HCT116 (cell line): Measurements from ENCODE around the gene TNNC1. TPM values are rescaled to one million over a fixed set of nuclear protein-coding genes. Genes with fewer than 3 reads are reported as not detected.

Experiments used
- ATAC-seq: fragments of 200-7000 bp; cut with Tn5 transposase; 2 replicates; pipeline ENCODE4 v1.9.1; 2020; ENCODE audit warnings: mild to moderate bottlenecking, moderate library complexity
- BruUV-seq: library from RNA; stranded (reverse); fragments of 400-500 nt; replicated peaks from 2 replicates; lab custom pipeline; 2021; lab: Mats Ljungman, UMichigan
- CTCF ChIA-PET: fragments of 300-600 bp; sonication (Branson Sonifier 250); formaldehyde crosslinking; loops from one replicate; lab custom pipeline; 2021; ENCODE audit warnings: antibody characterized with exemption; lab: Charles Lee
- POLR2A ChIA-PET: fragments of 300-600, 350-600 bp; sonication (Branson Sonifier 250); formaldehyde crosslinking; loops from one replicate; lab custom pipeline; 2021; ENCODE audit warnings: antibody characterized with exemption; lab: Charles Lee
- RAD21 ChIA-PET, 2 experiments: fragments of 300-600 bp; sonication (Branson Sonifier 250); formaldehyde crosslinking; loops; one replicate each; lab custom pipeline; 2023; ENCODE audit warnings: low total read pairs in 2 of 2; ENCODE audit not compliant: uncharacterized antibody in 2 of 2, unreplicated experiment in 2 of 2, low non-redundant PET in 1 of 2; lab: Charles Lee
- DNase-seq: peaks from one replicate; pipeline ENCODE4 v3.0.0-alpha.2; 2010; ENCODE audit warnings: low read depth, low spot score
- H2AFZ ChIP-seq: fragments of 200-600 bp; shearing (Covaris generic), sonication (generic); 2 replicates; pipeline ENCODE4 v1.6.1; 2017; ENCODE audit warnings: low read depth, mixed run types, mixed read lengths, antibody characterized with exemption, low read length; ENCODE audit not compliant: poor library complexity, severe bottlenecking
- H3K27ac ChIP-seq: 2 replicates; pipeline ENCODE4 v1.5.1; 2012; ENCODE audit warnings: low read depth, low read length
- H3K27me3 ChIP-seq: fragments of 200-600 bp; sonication (generic); 2 replicates; pipeline ENCODE4 v1.6.1; 2016; ENCODE audit warnings: mixed run types, low read length, mixed read lengths; ENCODE audit not compliant: insufficient read depth
- H3K36me3 ChIP-seq, 2 experiments: fragments of 200-500 bp in 1 of 2; fragments of 200-600 bp in 1 of 2; sonication (Bioruptor generic) in 1 of 2; sonication (generic) in 1 of 2; 2 replicates each; pipeline versions ENCODE4 v1.5.1 to v1.6.1; 2014 to 2016; ENCODE audit warnings: low read length in 2 of 2, inconsistent platforms in 1 of 2, mixed read lengths in 1 of 2, mixed run types in 1 of 2; ENCODE audit not compliant: insufficient read depth in 2 of 2, control insufficient read depth in 1 of 2
- H3K4me1 ChIP-seq, 2 experiments: fragments of 200-600 bp in 1 of 2; sonication (generic) in 1 of 2; 2 replicates each; pipeline versions ENCODE4 v1.5.1 to v1.6.1; 2012 to 2017; ENCODE audit warnings: low read length in 2 of 2, inconsistent platforms in 1 of 2, mild to moderate bottlenecking in 1 of 2, mixed read lengths in 1 of 2, mixed run types in 1 of 2, moderate library complexity in 1 of 2; ENCODE audit not compliant: insufficient read depth in 2 of 2, control insufficient read depth in 1 of 2
- H3K4me2 ChIP-seq: fragments of 200-600 bp; sonication (generic); 2 replicates; pipeline ENCODE4 v1.6.1; 2017; ENCODE audit warnings: mixed run types, low read length, mixed read lengths
- H3K4me3 ChIP-seq, 2 experiments: fragments of 200-600 bp in 1 of 2; sonication (generic) in 1 of 2; replicated peaks in 1 of 2; 2 replicates each; pipeline ENCODE4 v1.5.1; 2011 to 2016; ENCODE audit warnings: low read length in 2 of 2, control low read depth in 1 of 2, low read depth in 1 of 2, mild to moderate bottlenecking in 1 of 2, mixed read lengths in 1 of 2, mixed run types in 1 of 2
- H3K79me2 ChIP-seq: fragments of 200-600 bp; sonication (generic); 2 replicates; pipeline ENCODE4 v1.6.1; 2017; ENCODE audit warnings: mild to moderate bottlenecking, mixed run types, low read length, moderate library complexity, mixed read lengths; ENCODE audit not compliant: insufficient read depth
- H3K9ac ChIP-seq: fragments of 200-600 bp; sonication (generic); 2 replicates; pipeline ENCODE4 v1.6.1; 2016; ENCODE audit warnings: low read length, mixed read lengths
- H3K9me2 ChIP-seq: fragments of 200-600 bp; sonication (generic), shearing (Covaris generic); 2 replicates; pipeline ENCODE4 v1.6.1; 2017; ENCODE audit warnings: mixed run types, mild to moderate bottlenecking, moderate library complexity; ENCODE audit not compliant: insufficient read depth
- H3K9me3 ChIP-seq, 2 experiments: fragments of 200-500 bp in 1 of 2; fragments of 200-600 bp in 1 of 2; sonication (Bioruptor generic) in 1 of 2; sonication (generic) in 1 of 2; 2 replicates each; pipeline ENCODE4 v1.6.1; 2014 to 2017; ENCODE audit warnings: low read length in 2 of 2, mixed read lengths in 2 of 2, inconsistent platforms in 1 of 2, low read depth in 1 of 2, mild to moderate bottlenecking in 1 of 2, mixed run types in 1 of 2, moderate library complexity in 1 of 2; ENCODE audit not compliant: control insufficient read depth in 1 of 2, insufficient read depth in 1 of 2
- H4K20me1 ChIP-seq: fragments of 200-600 bp; sonication (generic), shearing (Covaris generic); 2 replicates; pipeline ENCODE4 v1.6.1; 2017; ENCODE audit warnings: mixed run types, mild to moderate bottlenecking, moderate library complexity; ENCODE audit not compliant: insufficient read depth
- CBX3 ChIP-seq: IDR thresholded peaks from 2 replicates; pipeline ENCODE4 v1.6.1; 2012; ENCODE audit warnings: low read depth
- EZH2phosphoT487 ChIP-seq: fragments of 200-600 bp; IDR thresholded peaks from 2 replicates; pipeline ENCODE4 v1.6.1; 2018; ENCODE audit warnings: antibody characterized with exemption, borderline replicate concordance
- FOSL1 ChIP-seq: IDR thresholded peaks from 2 replicates; pipeline ENCODE4 v1.6.1; 2012; ENCODE audit warnings: low read depth
- JUND ChIP-seq: IDR thresholded peaks from 2 replicates; pipeline ENCODE4 v1.6.1; 2012
- POLR2A ChIP-seq: IDR thresholded peaks from 2 replicates; pipeline ENCODE4 v1.7.0; 2011; ENCODE audit warnings: borderline replicate concordance; ENCODE audit not compliant: insufficient read depth, insufficient read length; ENCODE audit errors: extremely low read depth
- RAD21 ChIP-seq: IDR thresholded peaks from 2 replicates; pipeline ENCODE4 v1.6.1; 2012; ENCODE audit warnings: low read depth, mild to moderate bottlenecking
- SIN3A ChIP-seq: IDR thresholded peaks from 2 replicates; pipeline ENCODE4 v1.6.1; 2012; ENCODE audit warnings: low read depth
- SP1 ChIP-seq: IDR thresholded peaks from 2 replicates; pipeline ENCODE4 v1.6.1; 2012; ENCODE audit warnings: low read depth
- TCF7L2 ChIP-seq: IDR thresholded peaks from 2 replicates; pipeline ENCODE4 v1.7.0; 2011; ENCODE audit warnings: borderline replicate concordance, inconsistent platforms; ENCODE audit not compliant: insufficient read depth, insufficient read length; ENCODE audit errors: extremely low read depth
- ZFX ChIP-seq: fragments of 450-650 bp; IDR thresholded peaks from 2 replicates; pipeline ENCODE4 v1.6.1; 2017
- intact Hi-C: fragments of 100-400 bp; cut with micrococcal nuclease; formaldehyde crosslinking; loops from 2 replicates; pipeline ENCODE4 v1.10.0; 2022
- total RNA-seq: library from RNA; stranded (reverse); gene quantifications from one replicate; pipeline ENCODE4 v1.2.1, GENCODE V29; 2021; ENCODE audit not compliant: unreplicated experiment
- TF ChIP-seq, protein P1 (sequence below): IDR thresholded peaks from 2 replicates; pipeline ENCODE4 v1.6.1; 2011; ENCODE audit warnings: mild to moderate bottlenecking, low read length, moderate library complexity; ENCODE audit not compliant: insufficient replicate concordance; ENCODE audit errors: extremely low read depth
- TF ChIP-seq, protein P2 (sequence below): IDR thresholded peaks from 2 replicates; pipeline ENCODE4 v1.6.1; 2012
- TF ChIP-seq, protein P3 (sequence below): IDR thresholded peaks from 2 replicates; pipeline ENCODE4 v1.6.1; 2012
- TF ChIP-seq, protein P4 (sequence below), 3 experiments: fragments of 200-600 bp in 1 of 3; sonication (generic) in 1 of 3; IDR thresholded peaks in 2 of 3; conservative IDR thresholded peaks in 1 of 3; 2 replicates each; pipeline ENCODE4 v1.5.1; 2012 to 2017; ENCODE audit warnings: low read depth in 2 of 3, low read length in 2 of 3, antibody characterized with exemption in 1 of 3, borderline replicate concordance in 1 of 3, control low read depth in 1 of 3, mild to moderate bottlenecking in 1 of 3, mixed read lengths in 1 of 3, mixed run types in 1 of 3, moderate library complexity in 1 of 3; ENCODE audit not compliant: insufficient read depth in 1 of 3

TNNC1 gene
- total RNA-seq, 1 experiment from 2014 or later: 2.2 TPM

DNA sequence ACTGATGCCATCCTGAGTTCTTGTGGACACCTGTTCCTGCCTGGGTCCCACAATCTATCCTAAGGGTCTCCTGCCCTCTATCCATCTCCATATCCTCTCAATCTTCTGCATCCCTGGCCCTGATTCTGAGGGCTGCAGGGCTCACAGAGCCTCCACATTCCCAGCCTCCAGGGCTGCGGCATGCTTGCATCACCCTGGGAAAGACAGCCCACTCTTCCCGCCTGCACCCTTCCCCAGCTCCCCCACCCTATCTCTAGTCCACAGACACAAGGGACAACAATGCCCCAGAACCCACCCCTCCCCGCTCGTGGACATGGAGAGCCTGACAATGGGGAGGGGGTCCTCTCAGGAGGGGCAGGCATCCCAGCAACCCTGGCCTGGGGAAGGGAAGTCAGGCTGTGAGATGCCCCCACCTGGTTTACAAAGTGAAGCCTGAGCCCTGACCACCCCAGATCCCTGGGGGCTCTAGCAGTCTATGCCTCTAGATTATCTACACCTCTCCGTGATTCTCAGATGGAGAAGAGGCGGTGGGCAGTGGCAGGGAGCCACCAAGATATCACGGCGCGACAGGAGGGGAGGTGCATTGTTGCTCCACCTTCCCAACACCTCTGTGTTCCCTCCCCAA is 19.2 kb downstream of the TNNC1 start:
- POLR2A ChIA-PET: no interaction called here
- Histone ChIP-seq H3K27me3 (no peaks in the 10 kb centered on the region), H3K9me3 (no peaks in the 10 kb centered on the region), H3K27ac (no peak overlapping the region), H3K9me2 (no peaks in the 10 kb centered on the region), H3K36me3 (no peaks in the 10 kb centered on the region), H2AFZ (no peak overlapping the region), H4K20me1 (no peaks in the 10 kb centered on the region), H3K4me1 (no peaks in the 10 kb centered on the region), H3K79me2 (no peaks in the 10 kb centered on the region), H3K4me2 (no peak overlapping the region), H3K9ac (no peak overlapping the region), H3K4me3 (no peak overlapping the region)
- TF ChIP-seq, protein P1, sequence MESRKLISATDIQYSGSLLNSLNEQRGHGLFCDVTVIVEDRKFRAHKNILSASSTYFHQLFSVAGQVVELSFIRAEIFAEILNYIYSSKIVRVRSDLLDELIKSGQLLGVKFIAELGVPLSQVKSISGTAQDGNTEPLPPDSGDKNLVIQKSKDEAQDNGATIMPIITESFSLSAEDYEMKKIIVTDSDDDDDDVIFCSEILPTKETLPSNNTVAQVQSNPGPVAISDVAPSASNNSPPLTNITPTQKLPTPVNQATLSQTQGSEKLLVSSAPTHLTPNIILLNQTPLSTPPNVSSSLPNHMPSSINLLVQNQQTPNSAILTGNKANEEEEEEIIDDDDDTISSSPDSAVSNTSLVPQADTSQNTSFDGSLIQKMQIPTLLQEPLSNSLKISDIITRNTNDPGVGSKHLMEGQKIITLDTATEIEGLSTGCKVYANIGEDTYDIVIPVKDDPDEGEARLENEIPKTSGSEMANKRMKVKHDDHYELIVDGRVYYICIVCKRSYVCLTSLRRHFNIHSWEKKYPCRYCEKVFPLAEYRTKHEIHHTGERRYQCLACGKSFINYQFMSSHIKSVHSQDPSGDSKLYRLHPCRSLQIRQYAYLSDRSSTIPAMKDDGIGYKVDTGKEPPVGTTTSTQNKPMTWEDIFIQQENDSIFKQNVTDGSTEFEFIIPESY: no peak
- TF ChIP-seq POLR2A (no peak), JUND (no peak), EZH2phosphoT487 (no peak)
- CTCF ChIA-PET: no interaction called here
- BruUV-seq: no TSS peak
- RAD21 ChIA-PET: no interaction called here
- no peak for DNase-seq
- no peak for ATAC-seq
- intact Hi-C loops: no loop called here

DNA sequence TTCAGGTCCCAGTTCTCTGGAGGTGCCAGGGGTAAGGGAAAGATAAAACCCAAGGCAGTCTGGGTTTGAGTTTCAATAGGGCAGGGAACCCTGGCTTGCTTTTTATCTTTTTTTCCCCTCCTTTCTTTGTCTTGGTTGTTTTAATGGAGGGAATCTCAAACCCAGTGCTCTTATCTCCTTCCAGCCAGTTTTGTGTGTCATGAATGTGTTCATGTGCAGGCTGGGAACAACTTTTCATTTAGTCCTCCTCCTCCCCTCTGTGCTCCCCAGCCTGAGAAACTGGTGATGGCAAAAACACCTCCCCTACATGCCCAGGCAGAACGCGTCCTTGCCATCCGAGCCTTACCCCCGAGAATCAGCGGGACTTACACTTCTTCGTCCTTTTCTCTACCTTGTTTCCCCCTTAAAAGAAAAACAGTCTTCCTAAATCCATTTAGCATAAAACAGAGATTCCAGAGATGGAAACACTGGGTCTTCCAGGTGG is 19.8 kb downstream of the TNNC1 start:
- intact Hi-C loops: no loop called here
- Histone ChIP-seq H3K4me2 (no peak overlapping the region), H3K4me3 (no peak overlapping the region)
- no peak for TF ChIP-seq ZFX
- TF ChIP-seq FOSL1: no peak
- TF ChIP-seq, protein P2, sequence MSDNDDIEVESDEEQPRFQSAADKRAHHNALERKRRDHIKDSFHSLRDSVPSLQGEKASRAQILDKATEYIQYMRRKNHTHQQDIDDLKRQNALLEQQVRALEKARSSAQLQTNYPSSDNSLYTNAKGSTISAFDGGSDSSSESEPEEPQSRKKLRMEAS: no peak
- TF ChIP-seq, protein P3, sequence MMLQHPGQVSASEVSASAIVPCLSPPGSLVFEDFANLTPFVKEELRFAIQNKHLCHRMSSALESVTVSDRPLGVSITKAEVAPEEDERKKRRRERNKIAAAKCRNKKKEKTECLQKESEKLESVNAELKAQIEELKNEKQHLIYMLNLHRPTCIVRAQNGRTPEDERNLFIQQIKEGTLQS: no peak
- no peak for TF ChIP-seq POLR2A
- no peak for TF ChIP-seq CBX3
- TF ChIP-seq RAD21: no peak
- no peak for TF ChIP-seq SIN3A
- TF ChIP-seq TCF7L2: no peak
- no peak for TF ChIP-seq SP1
- TF ChIP-seq, protein P4, sequence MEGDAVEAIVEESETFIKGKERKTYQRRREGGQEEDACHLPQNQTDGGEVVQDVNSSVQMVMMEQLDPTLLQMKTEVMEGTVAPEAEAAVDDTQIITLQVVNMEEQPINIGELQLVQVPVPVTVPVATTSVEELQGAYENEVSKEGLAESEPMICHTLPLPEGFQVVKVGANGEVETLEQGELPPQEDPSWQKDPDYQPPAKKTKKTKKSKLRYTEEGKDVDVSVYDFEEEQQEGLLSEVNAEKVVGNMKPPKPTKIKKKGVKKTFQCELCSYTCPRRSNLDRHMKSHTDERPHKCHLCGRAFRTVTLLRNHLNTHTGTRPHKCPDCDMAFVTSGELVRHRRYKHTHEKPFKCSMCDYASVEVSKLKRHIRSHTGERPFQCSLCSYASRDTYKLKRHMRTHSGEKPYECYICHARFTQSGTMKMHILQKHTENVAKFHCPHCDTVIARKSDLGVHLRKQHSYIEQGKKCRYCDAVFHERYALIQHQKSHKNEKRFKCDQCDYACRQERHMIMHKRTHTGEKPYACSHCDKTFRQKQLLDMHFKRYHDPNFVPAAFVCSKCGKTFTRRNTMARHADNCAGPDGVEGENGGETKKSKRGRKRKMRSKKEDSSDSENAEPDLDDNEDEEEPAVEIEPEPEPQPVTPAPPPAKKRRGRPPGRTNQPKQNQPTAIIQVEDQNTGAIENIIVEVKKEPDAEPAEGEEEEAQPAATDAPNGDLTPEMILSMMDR (IDR thresholded peaks at IDR 0.05 in 2 of 3, conservative IDR thresholded peaks at IDR 0.05 in 1 of 3; ENCODE audit: borderline replicate concordance in 1 of 3, insufficient read depth in 1 of 3, low read depth in 2 of 3, low read length in 2 of 3): no peak

More for the DNA sequence above, 19.8 kb downstream of the TNNC1 start:
- BruUV-seq: no TSS peak
- H3K9me3 ChIP-seq: no peaks in the 10 kb centered on the region
- H3K27me3 ChIP-seq: no peaks in the 10 kb centered on the region
- H3K27ac ChIP-seq: no peak overlapping the region
- H3K4me1 ChIP-seq: no peaks in the 10 kb centered on the region
- H3K36me3 ChIP-seq: no peaks in the 10 kb centered on the region
- ATAC-seq (no peak), DNase-seq (no peak)
- ChIA-PET RAD21 (no interaction called here), CTCF (no interaction called here), POLR2A (interaction anchor here (1.3 kb wide), 1 partner anchor 11 kb away, joined by 3 read pairs; the partner anchor contains the start of gene SEMA3G)
- H3K79me2 ChIP-seq: no peaks in the 10 kb centered on the region
- no peaks in the 10 kb centered on the region for H4K20me1 ChIP-seq
- no peak overlapping the region for H3K9ac ChIP-seq
- H2AFZ ChIP-seq: no peak overlapping the region
- no peaks in the 10 kb centered on the region for H3K9me2 ChIP-seq
